Gastrocnemius medialis (tissue), 4 donors: ENCODE measurements around the gene ZNF536.
"Not testable (repeated sequence)": the region's sequence is repeated elsewhere in the genome, so short reads cannot be mapped to it uniquely, and the experiment has no call there.

Source experiments
- CTCF ChIP-seq, 5 experiments: fragments of 450-650 bp in 3 of 5; fragments of 200-600 bp in 2 of 5; sonication (generic) in 2 of 5; IDR thresholded peaks in 4 of 5; conservative IDR thresholded peaks in 1 of 5; 1 replicate in 4 of 5; 2 replicates in 1 of 5; pipeline ENCODE4 v1.5.1; 2016 to 2019; ENCODE audit warnings: antibody characterized with exemption in 5 of 5, mild to moderate bottlenecking in 3 of 5, moderate library complexity in 3 of 5
- POLR2A ChIP-seq, 2 donors: fragments of 450-650 bp; IDR thresholded peaks; one replicate each; pipeline ENCODE4 v1.6.1; 2017; ENCODE audit warnings: antibody characterized with exemption in 2 of 2, mild to moderate bottlenecking in 2 of 2, moderate library complexity in 2 of 2

GRCh38 chr19:30446120-30446519 lies 73.9 kb downstream of the ZNF536 start:
- TF ChIP-seq CTCF (IDR thresholded peaks at IDR 0.05 in 4 of 5, conservative IDR thresholded peaks at IDR 0.05 in 1 of 5); POLR2A (IDR thresholded peaks at IDR 0.05): not testable (repeated sequence)
